ENCODE measurements around the gene OR13A1. TPM values are rescaled to one million over a fixed set of nuclear protein-coding genes. Genes with fewer than 3 reads are reported as not detected.

OR13A1 gene
- polyA plus RNA-seq, 1 experiment, result not detected

- no peak for DNase-seq (ENCODE audit: low read depth, low spot score)
- Histone ChIP-seq H3K27ac (ENCODE audit: low read depth, low read length) (no peak overlapping the region), H3K9me3 (ENCODE audit: control insufficient read depth, insufficient read depth, low read length) (no peaks in the 10 kb centered on the region), H3K27me3 (ENCODE audit: control insufficient read depth, insufficient read depth, low read length) (peaks cover 5% of the 10 kb centered on the region), H3K4me3 (ENCODE audit: low read depth, low read length) (no peak overlapping the region)
- TF ChIP-seq CTCF (IDR thresholded peaks at IDR 0.05; ENCODE audit: low read depth, low read length), result no peak
- ChIA-PET POLR2A (no interaction called here), CTCF (no interaction called here)
Measured at GRCh38 chr10:45257600-45257999, 57.8 kb downstream of the OR13A1 start.

GRCh38 chr10:45256246-45256645 lies 59.2 kb downstream of the OR13A1 start:
- peaks cover 5% of the 10 kb centered on the region for H3K27me3 ChIP-seq (ENCODE audit: control insufficient read depth, insufficient read depth, low read length)

GRCh38 chr10:45255706-45256105 lies 59.7 kb downstream of the OR13A1 start:
- no peak overlapping the region for H3K4me3 ChIP-seq (ENCODE audit: low read depth, low read length)
- H3K27ac ChIP-seq (ENCODE audit: low read depth, low read length), result no peak overlapping the region
- H3K9me3 ChIP-seq (ENCODE audit: control insufficient read depth, insufficient read depth, low read length), result no peaks in the 10 kb centered on the region
- CTCF ChIA-PET, result no interaction called here
- POLR2A ChIA-PET, result no interaction called here
- no peak for TF ChIP-seq CTCF (IDR thresholded peaks at IDR 0.05; ENCODE audit: low read depth, low read length)
- no peak for DNase-seq (ENCODE audit: low read depth, low spot score)
- H3K27me3 ChIP-seq (ENCODE audit: control insufficient read depth, insufficient read depth, low read length), result peaks cover 5% of the 10 kb centered on the region

More at GRCh38 chr10:45256246-45256645, 59.2 kb downstream of the OR13A1 start:
- H3K9me3 ChIP-seq (ENCODE audit: control insufficient read depth, insufficient read depth, low read length), result no peaks in the 10 kb centered on the region
- CTCF ChIA-PET, result no interaction called here
- no peak for DNase-seq (ENCODE audit: low read depth, low spot score)
- H3K4me3 ChIP-seq (ENCODE audit: low read depth, low read length), result no peak overlapping the region
- no peak for TF ChIP-seq CTCF (IDR thresholded peaks at IDR 0.05; ENCODE audit: low read depth, low read length)
- POLR2A ChIA-PET, result no interaction called here
- no peak overlapping the region for H3K27ac ChIP-seq (ENCODE audit: low read depth, low read length)

- Histone ChIP-seq H3K9me3 (ENCODE audit: control insufficient read depth, insufficient read depth, low read length) (no peaks in the 10 kb centered on the region), H3K27me3 (ENCODE audit: control insufficient read depth, insufficient read depth, low read length) (peaks cover 5% of the 10 kb centered on the region), H3K4me3 (ENCODE audit: low read depth, low read length) (no peak overlapping the region), H3K27ac (ENCODE audit: low read depth, low read length) (no peak overlapping the region)
- CTCF ChIA-PET, result no interaction called here
- no peak for DNase-seq (ENCODE audit: low read depth, low spot score)
- TF ChIP-seq CTCF (IDR thresholded peaks at IDR 0.05; ENCODE audit: low read depth, low read length), result no peak
- POLR2A ChIA-PET, result no interaction called here
Measured at GRCh38 chr10:45254892-45255291, 60.5 kb downstream of the OR13A1 start.

- Histone ChIP-seq H3K4me3 (ENCODE audit: low read depth, low read length) (no peak overlapping the region), H3K27me3 (ENCODE audit: control insufficient read depth, insufficient read depth, low read length) (peaks cover 7% of the 10 kb centered on the region), H3K9me3 (ENCODE audit: control insufficient read depth, insufficient read depth, low read length) (no peaks in the 10 kb centered on the region), H3K27ac (ENCODE audit: low read depth, low read length) (no peak overlapping the region)
- CTCF ChIA-PET, result interaction anchor here (0.5 kb wide), 1 partner anchor 19 kb away, joined by 3 read pairs; no protein-coding TSS in a partner anchor
- POLR2A ChIA-PET, result no interaction called here
- no peak for DNase-seq (ENCODE audit: low read depth, low spot score)
- TF ChIP-seq CTCF (IDR thresholded peaks at IDR 0.05; ENCODE audit: low read depth, low read length), result no peak
Measured at GRCh38 chr10:45253183-45253914, 62.1 kb downstream of the OR13A1 start.

Other genes with a start within 250 kb of the OR13A1 start
- gene ALOX5, start 58.6 kb upstream of the OR13A1 start, polyA plus RNA-seq (2011; rRNA removed), result not detected in 2 replicates